ENCODE data around the gene ELOVL2. TPM values are rescaled to one million over a fixed set of nuclear protein-coding genes. Genes with fewer than 3 reads are reported as not detected.

ELOVL2 gene
- polyA plus RNA-seq, 1 experiment, result 2.9 TPM

DNA sequence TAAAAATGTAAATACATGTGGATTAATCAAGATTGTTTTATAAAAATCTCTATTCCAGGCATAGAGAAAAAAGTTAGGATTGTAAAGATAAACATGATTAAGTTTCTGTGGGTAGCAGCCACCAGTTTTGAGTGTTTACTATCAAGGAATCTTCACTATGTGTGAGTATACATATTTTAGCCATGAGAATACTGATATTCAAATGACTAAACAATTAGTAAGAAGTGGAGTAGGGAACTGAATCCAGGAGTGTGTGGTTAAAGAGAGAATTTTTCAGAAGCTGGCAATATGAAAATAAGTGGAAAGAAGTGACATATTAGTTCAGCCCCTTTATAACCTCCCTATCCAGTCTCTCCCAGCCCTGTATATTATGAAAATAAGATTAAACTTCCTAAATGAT, 10.3 kb downstream of the ELOVL2 start:
- TF ChIP-seq CTCF (IDR thresholded peaks at IDR 0.05; ENCODE audit: low read depth, low read length), result no peak
- H3K27ac ChIP-seq (ENCODE audit: low read depth, low read length), result no peak overlapping the region
- no peaks in the 10 kb centered on the region for H3K27me3 ChIP-seq (ENCODE audit: control insufficient read depth, insufficient read depth, low read length)
- no peaks in the 10 kb centered on the region for H3K9me3 ChIP-seq (ENCODE audit: control insufficient read depth, insufficient read depth, low read length)
- DNase-seq (ENCODE audit: low read depth, low spot score), result peak; percentile 44
- CTCF ChIA-PET, result interaction anchor here (1.0 kb wide), 2 partner anchors 79 to 462 kb away, joined by 3 to 4 read pairs; no protein-coding TSS in a partner anchor
- H3K4me3 ChIP-seq (ENCODE audit: low read depth, low read length), result no peak overlapping the region
- POLR2A ChIA-PET, result interaction anchor here (1.0 kb wide), 1 partner anchor 10 kb away, joined by 3 read pairs; no protein-coding TSS in a partner anchor

DNA sequence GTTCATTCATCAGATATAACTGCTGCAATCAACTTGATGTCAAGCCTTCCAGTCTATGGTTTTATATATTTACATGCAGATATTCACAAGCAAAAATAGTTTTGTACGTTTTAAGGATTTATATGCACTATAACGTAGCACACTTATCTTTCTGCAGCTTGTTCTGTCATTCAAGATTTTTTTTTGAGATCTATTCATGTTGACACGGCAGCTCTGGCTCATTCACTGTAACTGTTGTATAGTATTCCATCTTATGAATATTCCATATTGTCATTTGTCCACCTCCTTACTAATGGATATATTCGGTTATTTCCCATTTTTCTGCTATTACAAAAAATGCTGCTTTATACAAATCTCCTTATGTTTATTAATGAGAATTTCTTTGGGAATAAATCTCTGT, 13.2 kb downstream of the ELOVL2 start:
- no peak for TF ChIP-seq CTCF (IDR thresholded peaks at IDR 0.05; ENCODE audit: low read depth, low read length)
- Histone ChIP-seq H3K9me3 (ENCODE audit: control insufficient read depth, insufficient read depth, low read length) (no peaks in the 10 kb centered on the region), H3K27me3 (ENCODE audit: control insufficient read depth, insufficient read depth, low read length) (no peaks in the 10 kb centered on the region), H3K4me3 (ENCODE audit: low read depth, low read length) (no peak overlapping the region), H3K27ac (ENCODE audit: low read depth, low read length) (no peak overlapping the region)
- POLR2A ChIA-PET, result interaction anchor here (0.6 kb wide), 1 partner anchor 50 kb away, joined by 3 read pairs; no protein-coding TSS in a partner anchor
- DNase-seq (ENCODE audit: low read depth, low spot score), result no peak
- CTCF ChIA-PET, result no interaction called here

GRCh38 chr6:11028959-11029358, 15.1 kb downstream of the ELOVL2 start:
- no peak for DNase-seq (ENCODE audit: low read depth, low spot score)
- POLR2A ChIA-PET, result interaction anchor here (0.6 kb wide), 1 partner anchor 943 kb away, joined by 3 read pairs; no protein-coding TSS in a partner anchor
- Histone ChIP-seq H3K4me3 (ENCODE audit: low read depth, low read length) (no peak overlapping the region), H3K9me3 (ENCODE audit: control insufficient read depth, insufficient read depth, low read length) (no peaks in the 10 kb centered on the region), H3K27me3 (ENCODE audit: control insufficient read depth, insufficient read depth, low read length) (no peaks in the 10 kb centered on the region), H3K27ac (ENCODE audit: low read depth, low read length) (no peak overlapping the region)
- CTCF ChIA-PET, result no interaction called here
- TF ChIP-seq CTCF (IDR thresholded peaks at IDR 0.05; ENCODE audit: low read depth, low read length), result no peak

DNA sequence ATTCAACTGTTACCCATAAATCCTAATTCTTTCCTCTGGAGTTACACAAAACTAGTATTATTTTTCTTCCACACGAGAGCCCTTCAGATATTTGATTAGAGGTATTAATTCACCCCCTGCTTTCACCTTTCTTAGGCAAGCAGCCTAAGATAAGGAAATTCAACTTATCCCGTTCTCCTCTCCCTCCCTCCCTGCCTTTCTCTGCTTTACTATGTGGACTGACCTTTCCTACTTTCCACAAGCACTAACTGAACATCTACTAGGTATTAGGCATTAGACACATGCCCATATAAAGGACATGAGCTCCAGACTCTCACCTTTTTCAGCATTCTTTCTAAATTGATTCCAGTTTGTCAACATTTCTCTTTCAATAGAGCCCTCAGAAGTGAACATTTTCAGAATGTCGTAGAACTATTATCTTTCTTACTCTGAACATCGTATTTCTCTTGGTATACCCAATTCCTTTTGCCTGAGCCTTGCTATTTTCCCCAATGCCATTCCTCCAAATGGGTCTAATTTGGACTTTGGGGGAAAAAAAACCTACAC, 16.5 kb downstream of the ELOVL2 start:
- H3K4me3 ChIP-seq (ENCODE audit: low read depth, low read length), result no peak overlapping the region
- no peak for TF ChIP-seq CTCF (IDR thresholded peaks at IDR 0.05; ENCODE audit: low read depth, low read length)
- H3K27me3 ChIP-seq (ENCODE audit: control insufficient read depth, insufficient read depth, low read length), result no peaks in the 10 kb centered on the region
- H3K9me3 ChIP-seq (ENCODE audit: control insufficient read depth, insufficient read depth, low read length), result no peaks in the 10 kb centered on the region
- H3K27ac ChIP-seq (ENCODE audit: low read depth, low read length), result no peak overlapping the region
- CTCF ChIA-PET, result interaction anchor here (0.7 to 1.1 kb wide), 2 partner anchors 29 to 73 kb away, joined by 3 read pairs; no protein-coding TSS in a partner anchor
- DNase-seq (ENCODE audit: low read depth, low spot score), result no peak
- POLR2A ChIA-PET, result no interaction called here

GRCh38 chr6:11025921-11026635, 18.0 kb downstream of the ELOVL2 start:
- Histone ChIP-seq H3K4me3 (ENCODE audit: low read depth, low read length) (no peak overlapping the region), H3K27ac (ENCODE audit: low read depth, low read length) (no peak overlapping the region), H3K27me3 (ENCODE audit: control insufficient read depth, insufficient read depth, low read length) (no peaks in the 10 kb centered on the region), H3K9me3 (ENCODE audit: control insufficient read depth, insufficient read depth, low read length) (no peaks in the 10 kb centered on the region)
- ChIA-PET CTCF (no interaction called here), POLR2A (interaction anchor here (0.5 kb wide), 1 partner anchor 48 kb away, joined by 3 read pairs; no protein-coding TSS in a partner anchor)
- no peak for DNase-seq (ENCODE audit: low read depth, low spot score)
- no peak for TF ChIP-seq CTCF (IDR thresholded peaks at IDR 0.05; ENCODE audit: low read depth, low read length)

Measured in AG04450 (cell line).